ENCODE results near the gene HTT.

Gene HTT

DNA sequence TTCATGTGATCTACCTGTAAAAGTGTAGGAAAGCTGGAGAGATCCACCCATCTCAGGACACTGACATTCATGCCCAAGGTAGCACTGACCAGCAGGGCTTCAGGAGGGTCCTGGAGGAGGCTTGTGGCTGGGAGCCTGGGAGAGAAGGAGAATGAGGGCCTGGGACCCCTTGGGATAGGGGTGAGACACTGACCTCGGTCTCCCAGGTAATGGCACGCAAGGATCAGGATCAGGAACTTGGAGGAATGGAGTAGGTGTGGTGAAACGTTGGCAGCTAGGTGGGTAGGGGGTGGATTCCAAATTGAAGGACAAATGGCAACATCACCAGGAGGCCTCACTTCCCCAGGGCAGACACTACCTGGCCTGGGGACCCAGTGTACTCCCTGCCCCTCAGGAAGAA is 206.0 kb downstream of the HTT start:
- no peak for DNase-seq

DNA sequence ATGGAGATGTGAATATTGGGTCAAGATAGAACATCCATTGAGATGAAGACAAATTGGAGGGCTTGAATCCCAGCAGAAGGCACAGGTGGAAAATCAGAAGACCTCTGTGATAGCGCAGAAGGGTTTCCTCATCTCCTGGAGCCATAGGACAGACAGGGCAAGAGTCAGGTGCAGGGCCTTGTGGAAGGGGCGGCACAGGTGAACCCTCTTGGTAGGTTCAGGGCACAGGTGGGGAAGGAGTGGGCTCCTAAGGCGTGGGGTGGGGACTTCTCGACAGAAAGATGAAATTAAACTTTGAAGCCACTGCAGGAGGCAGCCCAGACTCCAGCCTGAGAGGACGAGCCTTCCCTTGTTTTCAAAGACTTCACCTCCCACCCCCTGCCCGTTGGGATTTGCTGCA is 209.0 kb downstream of the HTT start:
- no peak for DNase-seq

DNA sequence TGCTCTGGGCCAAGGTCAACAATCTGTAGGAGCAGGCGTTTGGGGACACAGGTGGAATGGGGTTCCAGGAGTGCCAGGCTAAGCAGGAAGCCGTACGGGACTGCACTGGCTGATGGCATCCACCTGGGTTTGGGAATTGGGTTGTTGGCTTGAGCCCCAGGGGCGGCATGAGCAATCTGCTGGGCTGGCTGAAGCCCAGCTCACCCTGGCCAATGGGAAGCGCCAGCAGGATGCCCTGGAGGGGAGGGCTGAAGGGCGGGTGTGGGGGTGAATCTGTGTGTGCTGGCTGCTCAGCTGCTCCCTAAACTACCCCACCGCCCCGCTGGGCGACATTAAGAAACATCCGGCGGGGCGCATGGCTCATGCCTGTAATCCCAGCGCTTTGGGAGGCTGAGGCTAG is 209.4 kb downstream of the HTT start:
- DNase-seq, result no peak

DNA sequence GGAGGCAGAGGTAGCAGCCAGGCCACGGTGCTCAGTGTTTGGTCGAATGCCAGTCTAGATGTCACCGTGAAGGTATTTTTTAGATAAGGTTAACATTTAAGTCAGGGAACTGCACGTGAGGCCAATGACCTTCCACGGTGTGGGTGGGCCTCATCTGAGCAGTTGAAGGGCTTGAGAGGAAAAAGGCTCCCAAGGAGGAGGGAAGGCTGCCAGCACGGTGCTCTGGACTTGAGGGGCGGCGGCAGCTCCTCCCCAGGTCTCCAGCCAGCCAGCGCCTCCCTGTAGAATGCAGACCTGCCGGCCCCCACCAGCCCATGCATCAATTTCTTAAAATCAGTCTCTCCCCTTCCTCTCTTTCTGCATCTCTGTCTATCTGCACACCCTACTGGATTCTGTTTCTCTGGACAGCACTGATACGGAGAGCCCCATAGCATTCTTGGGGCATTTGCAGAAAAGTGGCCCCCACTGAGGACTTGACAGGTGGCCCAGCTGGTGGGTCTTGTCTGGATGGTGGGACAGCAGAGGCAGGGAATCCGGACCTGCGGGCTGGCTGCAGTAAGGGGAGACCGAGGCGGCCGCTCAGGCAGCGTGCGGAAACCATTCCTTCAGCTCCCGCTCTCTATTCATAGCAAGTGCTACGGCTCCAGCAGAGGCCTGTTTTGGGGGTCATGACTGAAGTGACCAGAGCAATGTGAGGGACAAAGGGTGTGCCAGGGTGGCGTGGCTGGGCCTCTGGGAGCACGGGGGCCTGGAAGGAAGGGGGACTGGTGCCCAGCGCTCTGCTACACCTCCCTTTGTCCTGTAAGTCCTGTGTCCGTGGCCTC is 210.5 kb downstream of the HTT start:
- DNase-seq, result no peak

DNA sequence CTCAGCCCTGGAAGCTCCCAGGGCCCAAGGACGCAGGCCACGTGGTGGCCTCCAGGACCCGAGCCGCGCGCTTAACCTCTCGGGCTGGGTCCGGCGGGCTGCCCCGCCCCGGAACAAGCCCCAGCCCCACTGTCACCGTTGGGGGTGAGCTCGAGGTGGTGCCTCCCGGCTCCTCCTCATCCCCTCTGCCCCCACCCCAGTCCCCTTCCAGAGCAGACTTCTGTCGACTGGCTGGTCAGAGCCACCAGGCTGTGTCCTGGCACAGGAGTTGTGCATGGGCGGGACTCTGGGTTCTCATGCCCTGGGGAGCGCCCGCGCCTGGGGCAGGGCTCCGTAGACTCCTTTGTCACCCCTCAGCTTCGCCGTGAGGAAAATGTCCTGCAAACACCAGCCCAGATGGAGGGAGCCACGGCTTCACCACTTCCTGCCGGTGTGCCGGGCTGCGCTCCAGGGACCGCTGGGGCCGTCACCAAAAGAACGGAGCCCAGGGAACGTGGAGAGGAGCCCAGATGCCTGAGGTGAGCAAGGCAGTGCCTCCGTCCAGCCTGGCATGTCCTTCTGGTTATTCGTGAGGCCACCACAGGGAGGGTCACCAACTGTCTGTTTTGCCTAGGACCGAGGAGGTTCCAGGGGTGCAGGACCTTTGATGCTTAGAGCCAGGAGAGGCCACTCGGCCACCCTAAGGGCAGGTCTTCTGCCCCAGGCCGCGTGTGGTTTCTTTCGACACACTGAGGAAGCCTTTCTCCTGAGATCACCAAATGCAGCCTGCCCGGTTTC is 211.3 kb downstream of the HTT start:
- DNase-seq, result no peak

DNA sequence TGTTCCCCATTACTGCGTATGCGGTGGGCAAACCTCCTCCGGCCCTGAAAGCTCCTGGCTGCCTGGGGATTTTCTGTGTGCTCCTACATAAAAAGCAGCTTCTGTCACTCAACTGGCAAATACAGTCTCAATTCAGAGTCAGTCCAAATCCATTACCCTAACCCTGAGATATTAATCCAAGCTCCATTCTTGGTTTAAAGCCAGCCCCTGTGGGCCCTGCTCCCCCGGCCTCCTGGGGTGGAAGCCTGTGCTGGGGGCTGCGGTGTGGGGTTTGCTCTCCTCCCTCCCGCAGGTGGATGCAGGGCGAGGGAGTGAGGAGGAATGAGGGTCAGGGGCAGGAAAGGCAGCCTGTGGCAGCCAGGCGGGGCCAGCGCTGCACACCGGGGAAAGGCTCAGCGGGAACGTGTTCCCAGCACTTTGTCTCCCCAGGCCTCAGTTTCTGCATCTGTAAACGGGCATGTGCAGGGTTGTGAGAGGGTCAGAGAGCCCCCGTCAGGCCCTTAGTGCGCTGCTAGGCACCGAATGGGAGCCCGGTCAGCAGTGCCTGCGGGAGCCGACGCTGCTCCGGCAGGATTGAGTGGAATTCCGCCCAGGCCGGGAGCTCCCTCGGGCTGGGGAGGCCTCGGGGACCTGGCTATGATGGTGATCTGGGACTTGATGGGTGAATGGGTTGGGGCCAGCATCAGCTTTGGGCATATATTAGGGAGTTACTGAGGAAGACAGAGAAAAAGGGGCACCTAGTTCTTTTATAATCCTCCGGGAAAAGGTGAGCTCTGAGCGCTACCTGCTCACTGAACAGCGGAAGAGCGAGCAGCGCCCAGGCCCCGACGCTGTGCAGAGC is 212.1 kb downstream of the HTT start:
- DNase-seq, result no peak

DNA sequence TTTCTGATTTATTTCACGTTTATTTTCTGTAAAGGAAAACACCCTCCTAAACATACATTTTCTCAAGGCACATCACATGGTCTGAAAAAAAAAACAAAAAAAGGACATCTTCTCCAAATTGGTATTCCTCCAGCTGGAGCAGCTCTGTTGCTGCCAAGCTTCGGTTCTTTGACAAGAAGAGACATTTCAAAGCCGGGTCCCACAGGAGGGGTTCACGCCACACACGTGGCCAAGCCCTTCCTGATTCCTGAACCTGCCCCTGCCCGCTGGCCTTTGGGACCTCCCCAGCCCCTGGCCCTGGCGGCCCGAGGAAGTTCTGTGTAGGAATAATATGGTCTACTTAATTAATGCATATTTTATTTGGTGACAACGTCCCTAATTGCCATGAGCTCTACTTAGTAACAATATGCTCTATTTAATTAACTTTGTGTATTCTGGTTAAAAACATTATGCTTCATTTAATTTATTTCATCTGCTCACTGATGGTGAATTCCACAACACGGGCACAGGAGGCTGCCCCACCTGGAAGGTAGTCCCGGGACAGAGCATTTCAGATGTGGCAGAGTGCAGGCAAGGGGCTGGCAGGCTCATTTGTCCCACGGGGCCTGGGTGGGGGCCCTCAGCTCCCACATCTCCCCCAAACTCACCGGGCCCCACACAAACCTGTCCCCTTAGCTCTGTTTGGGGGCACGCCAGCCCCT is 212.9 kb downstream of the HTT start:
- no peak for DNase-seq

DNA sequence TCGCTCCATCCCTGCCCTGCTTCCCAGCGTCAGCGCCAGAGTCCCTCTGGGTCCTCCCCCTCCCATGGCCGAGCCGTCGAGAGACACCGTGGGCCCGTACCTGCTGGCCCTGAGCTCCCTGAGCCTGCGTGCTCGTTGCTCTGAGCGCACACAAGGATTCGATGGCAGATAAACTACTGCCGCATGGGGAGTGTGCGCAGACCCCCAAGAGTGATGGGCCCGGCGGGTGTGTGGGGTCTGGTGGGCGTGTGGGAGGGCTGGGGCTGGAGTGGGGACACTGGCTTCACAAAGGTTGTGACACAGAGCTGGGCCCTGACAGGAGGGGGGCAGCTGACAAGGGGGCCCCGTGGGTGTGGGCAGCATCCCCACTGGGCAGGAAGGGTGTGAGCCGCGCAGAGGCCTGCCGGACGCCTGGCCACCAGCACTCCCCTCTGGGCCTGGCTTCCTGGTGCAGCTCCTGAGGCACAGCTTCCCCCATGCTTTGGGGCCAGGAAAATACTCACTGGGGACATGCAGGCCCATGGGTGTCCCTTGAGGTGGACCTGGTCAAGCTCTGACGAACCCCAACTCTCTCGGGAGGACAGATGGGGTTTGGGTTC is 213.6 kb downstream of the HTT start:
- DNase-seq, result no peak

DNA sequence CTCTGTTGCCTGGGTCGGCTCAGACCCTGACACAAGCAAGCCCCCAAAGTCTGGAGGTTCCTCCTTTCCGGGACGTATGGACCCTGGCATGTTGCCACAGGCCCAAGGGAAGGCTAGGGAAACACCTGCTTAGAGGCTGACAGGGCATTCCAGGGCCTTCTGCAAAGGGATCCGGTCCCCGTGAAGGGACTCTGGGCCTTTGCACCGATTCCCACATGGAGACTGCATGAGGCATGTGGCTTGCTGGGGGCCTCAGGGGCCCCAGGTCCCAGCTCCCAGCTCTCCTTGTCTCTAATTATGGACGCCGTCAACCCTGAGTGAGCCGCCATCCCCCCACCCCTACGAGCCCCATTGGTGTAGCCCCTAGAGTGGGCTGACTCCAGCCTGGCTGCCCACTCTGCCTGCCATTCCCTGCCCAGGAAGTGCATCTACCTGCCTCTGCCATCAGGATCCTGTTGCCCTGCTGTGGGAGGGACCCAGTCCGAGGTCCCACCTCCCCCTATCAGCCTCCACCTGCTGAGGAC is 214.2 kb downstream of the HTT start:
- no peak for DNase-seq

DNA sequence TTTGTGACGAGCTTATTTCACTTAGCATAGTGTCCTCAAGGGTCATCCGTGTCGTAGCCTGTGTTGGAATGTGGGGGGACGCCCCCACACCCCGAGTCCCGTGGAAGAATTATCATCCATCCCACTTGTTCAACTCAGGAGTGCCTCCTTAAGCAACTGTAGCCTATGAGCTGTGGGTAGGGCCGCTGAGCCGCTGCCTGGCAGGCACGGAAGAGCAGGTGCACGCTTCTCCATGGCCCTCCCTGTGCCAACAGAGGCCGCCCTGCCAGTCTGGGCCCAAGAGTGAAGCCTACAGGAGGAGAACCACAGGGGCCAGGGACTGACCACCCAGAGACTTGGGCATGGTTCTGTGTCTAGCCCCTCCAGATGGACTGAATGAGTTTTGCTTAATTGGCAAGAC is 216.0 kb downstream of the HTT start:
- no peak for DNase-seq

DNA sequence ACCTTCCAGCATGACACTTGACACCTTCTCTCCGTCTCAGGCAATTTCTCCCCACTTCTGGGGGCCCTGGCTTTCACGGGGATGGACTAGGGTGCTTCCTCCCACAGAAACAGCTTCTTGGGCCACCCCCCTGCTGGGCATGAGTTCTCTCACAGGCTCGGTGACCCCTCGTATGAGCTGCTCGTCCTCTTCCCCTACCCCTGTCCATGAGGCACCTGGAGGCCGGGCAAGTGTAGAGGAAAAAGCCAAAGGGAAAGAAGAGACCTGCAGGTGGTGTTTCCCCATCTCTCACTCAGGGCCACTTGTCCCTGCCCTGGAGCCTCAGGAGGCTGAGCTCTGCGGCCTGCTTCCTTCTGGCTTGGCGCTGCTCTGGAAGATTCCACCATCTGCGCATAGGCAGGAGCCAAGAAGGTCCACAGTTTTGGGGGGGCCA is 216.4 kb downstream of the HTT start:
- no peak for DNase-seq

DNA sequence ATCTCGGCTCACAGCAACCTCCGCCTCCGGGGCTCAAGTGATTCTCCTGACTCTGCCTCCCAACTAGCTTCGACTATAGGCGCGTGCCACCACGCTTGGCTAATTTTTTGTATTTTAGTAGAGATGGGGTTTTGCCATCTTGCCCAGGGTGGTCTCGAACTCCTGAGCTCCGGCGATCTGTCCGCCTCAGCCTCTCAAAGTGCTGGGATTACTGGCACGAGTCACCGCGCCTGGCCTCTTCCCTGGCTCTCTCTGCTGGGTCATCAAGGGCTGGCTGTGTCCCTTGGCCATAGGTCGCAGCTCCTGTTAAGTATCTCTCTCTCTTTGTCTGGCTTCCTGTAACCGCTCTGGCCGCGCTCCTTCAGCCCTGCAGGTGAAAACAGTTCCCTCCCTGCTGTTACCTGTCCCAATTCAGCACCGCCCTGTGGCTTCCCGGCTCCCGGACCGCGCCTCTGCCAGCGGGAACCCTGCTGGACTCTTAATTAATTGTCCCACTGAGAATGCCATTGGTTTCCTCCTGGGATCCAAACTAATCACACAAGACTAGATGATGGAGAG is 217.0 kb downstream of the HTT start:
- DNase-seq, result no peak

DNA sequence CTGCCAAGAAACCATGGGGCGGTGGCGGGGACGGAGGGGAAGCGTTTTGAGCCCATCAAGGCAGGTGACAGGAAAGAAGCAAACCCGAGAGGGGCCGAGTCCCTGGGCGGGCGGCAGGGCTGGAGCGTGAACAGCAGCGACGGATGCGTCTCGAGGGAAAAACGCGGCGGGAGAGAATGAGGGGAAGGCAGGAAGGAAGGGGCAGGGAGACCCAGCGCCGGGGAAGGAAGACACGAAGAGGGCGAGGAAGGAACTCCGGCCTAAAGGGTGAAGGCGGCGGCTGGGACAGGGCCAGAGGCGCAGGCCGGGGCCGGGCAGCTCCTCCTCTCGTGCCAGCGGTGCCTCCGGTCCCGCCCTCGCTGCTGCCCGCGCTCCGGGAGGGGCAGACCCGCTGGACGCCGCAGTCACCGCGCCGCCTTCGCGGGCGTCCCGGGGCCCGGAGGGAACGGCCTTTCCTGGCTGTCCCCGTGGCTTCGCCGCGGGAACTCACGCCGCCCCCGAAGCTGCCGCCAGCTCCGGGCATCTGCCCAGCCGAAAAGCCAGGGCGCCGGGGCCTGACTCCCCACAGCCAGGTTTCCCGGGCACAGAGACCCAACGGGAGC is 217.6 kb downstream of the HTT start:
- DNase-seq, result peak; percentile 57 to 66

DNA sequence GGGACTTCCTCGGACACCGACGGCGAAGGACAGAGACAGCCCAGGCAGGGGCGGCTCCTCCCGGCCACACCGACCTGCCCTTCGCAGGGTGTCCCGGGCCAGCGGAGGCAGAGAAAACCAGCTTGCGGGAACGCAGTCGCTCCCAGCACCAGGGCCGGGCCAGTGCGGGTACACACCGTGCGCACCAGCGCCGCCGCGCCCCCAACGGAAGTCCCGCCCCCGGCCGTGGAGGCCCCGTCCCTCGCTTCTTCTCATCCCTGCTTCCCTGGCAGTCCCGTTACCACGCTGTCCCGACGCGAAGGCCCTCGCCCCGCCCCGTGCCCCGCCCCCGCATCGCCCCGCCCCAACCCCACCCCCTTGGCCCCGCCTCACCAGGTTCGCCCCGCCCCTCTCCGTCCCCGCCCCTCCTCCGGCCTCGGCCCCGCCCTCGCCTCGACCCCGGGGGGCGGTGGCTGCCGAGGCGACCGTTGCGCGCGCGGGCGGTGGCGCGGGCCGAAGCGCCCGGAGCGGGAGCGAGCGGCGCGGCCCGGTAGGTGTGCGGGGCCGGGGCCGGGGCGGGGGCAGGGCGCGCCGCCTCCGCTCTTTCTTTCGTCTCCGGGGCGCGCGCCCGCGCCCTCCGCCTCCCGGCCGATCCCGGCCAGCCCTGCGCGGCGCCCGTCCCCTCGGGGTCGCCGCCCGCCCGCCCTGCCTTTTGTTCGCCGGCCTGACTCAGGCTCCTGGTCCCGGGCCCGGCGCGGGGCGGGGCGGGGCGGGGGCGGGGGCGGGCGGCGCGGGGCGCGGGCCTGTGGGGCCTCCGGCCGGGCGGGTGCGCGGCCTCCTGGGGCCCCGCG is 218.3 kb downstream of the HTT start, which contains the start of gene RGS12:
Gene RGS12, plus strand, starts transcription at position 451 of the 830 bp plus-strand sequence. CDS start 23,150 bp downstream, outside the sequence.
- DNase-seq, result peak; percentile 86 to 90
